SH-SY5Y (cell line): ENCODE data around the gene ACO2.

Experiments
- GATA2 ChIP-seq: IDR thresholded peaks from 2 replicates; pipeline ENCODE4 v1.6.1; 2011; ENCODE audit warnings: mild to moderate bottlenecking, low read depth, low read length
- GATA3 ChIP-seq: IDR thresholded peaks from 2 replicates; pipeline ENCODE4 v1.6.1; 2011; ENCODE audit warnings: low read depth, mild to moderate bottlenecking, low read length, moderate library complexity

Gene ACO2

DNA sequence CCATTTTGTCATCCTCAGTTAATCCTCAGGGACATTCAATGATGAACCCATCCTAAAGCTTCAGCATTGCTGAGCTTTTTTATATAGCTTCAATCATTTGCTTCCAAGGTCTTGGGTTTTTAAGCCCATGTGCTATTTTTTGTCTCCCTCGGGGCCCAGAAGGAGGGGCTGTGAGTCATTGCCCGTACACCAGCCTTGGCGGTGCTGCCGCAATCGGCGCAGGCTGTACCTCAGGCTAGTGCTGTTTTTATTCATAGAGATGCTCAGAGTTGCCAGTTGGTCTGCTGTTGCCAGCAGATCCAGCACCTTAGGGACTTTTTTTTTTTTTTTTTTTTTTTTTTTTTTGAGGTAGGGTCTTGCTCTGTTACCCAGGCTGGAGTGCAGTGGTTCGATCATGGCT lies 35.5 kb downstream of the ACO2 start:
- TF ChIP-seq GATA2, result no peak
- no peak for TF ChIP-seq GATA3

DNA sequence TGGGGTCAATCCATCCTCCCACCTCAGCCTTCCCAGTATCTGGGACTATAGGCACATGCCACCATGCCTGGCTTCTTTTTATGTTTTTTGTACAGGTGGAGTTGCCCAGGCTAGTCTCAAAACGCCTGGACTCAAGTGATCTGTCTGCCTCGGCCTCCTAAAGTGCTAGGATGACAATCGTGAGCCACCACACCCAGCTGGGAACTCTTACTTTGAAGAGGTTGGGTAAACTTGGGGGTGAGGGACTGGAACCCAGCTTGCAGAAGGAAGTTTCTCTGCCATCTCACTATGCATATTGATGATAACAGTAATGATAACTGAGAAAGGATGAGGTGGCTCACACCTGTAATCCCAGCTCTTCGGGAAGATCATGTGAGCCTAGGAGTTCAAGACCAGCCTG lies 35.9 kb downstream of the ACO2 start:
- TF ChIP-seq GATA2, result no peak
- TF ChIP-seq GATA3, result no peak

DNA sequence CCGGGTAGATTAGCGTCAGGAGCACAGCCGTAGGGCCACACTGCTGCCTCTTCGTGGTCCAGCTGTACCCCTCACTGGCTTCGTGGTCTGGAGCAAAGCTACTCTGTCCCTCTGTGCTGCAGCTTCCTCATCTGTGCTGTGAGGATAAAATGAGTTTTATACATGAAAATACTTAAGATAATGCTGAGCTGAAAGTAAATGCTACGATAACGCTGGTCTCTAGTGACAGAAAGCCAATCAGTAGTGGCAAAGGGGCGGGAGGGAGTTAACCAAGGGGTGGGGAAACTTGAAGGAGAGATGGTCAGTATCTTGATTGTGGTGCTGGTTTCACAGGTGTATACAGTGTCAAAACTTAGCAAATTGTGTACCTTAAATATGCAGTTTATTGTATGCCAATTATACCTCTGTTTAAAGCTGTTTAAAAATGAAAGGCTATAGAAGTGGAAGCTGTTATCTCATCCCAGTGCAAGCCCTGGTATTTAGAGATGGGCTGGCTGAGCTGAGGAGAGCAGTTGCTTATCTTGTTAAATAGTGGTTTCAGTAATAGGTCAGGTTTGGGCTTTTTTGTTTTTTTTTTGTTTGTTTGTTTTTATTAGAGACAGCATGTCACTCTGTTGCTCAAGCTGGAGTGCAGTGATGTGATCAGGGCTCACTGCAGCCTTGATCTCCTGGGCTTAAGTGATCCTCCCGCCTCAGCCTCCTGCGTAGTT lies 36.7 kb downstream of the ACO2 start:
- TF ChIP-seq GATA2, result no peak
- TF ChIP-seq GATA3, result no peak

GRCh38 chr22:41507330-41508063 lies 38.6 kb downstream of the ACO2 start:
- TF ChIP-seq GATA2, result no peak
- TF ChIP-seq GATA3, result no peak

DNA sequence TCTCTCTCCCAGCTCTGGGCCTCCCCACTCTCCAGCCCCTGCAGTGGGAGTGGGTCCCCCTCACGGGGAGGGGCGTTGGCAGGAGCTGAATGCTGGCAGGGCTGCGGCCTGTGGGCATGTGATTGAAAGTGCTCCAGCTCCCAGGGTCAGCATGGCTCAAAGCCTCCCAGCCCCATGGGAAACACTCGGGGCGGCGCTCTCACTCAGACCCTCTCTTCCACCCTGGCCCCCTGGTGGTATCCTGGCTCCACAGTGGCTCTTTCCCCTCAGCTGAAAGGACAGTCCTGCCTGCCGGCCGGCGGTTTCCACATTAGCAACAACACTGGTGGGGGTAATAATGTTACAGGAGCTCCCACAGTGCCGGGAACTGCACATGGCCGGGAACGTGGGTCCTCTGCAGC lies 39.9 kb downstream of the ACO2 start:
- no peak for TF ChIP-seq GATA2
- TF ChIP-seq GATA3, result no peak

DNA sequence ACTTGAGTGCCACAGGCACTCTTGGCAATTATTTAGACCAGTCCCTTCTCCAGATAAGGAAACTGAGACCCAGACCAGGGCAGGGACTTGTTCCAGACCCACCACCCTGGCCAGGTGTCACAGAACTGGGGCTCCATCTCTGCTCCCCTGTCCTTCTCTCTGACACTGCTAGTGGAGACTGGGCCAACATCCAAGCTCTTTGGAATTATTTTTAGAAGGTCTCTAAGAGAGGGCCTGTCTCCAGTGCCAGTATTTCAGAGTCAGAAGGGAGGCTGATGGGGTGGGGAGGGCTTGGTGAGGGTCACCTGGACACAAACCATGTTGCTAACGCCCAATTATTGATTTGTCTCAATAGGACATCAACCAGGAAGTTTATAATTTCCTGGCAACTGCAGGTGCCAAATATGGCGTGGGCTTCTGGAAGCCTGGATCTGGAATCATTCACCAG lies 42.6 kb downstream of the ACO2 start:
- TF ChIP-seq GATA3, result no peak
- TF ChIP-seq GATA2, result no peak

DNA sequence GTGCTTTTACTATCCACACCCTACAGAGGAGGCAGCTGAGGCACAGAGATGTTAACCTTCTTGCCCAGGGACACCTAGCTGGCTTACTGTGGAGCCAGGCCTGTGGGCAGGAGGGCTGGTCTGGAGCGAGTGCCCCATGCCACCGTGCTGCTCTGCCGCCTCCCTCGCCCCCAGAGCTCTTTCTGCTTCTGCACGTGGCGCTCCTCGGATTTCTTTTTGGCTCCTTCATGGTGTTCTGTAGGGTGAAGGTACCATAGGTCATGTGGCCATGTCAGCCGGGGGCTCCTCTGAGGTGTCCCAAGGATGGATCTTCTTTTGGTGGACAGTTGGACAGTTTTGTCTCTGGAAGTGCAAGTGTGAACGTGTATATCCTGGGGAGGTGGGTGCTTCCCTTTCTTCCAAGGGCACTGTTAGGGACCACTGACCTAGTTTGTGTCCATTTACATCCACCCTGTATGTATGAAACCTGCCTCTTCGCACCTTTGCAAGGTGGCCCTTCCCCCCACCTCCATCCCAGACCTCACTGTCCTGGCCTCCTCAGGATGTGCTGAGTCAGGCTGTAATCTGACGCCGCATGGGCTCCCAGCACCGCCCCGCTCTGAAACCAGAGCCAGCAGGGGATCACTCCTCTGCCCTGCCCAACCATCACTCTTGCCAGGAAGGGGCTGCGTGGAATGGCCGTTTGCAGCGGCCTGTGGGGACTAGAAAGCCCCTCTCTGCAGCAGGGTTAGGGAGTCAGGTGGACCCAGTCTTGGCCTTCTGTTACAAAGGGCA lies 43.7 kb downstream of the ACO2 start:
- TF ChIP-seq GATA3 (no peak), GATA2 (no peak)

DNA sequence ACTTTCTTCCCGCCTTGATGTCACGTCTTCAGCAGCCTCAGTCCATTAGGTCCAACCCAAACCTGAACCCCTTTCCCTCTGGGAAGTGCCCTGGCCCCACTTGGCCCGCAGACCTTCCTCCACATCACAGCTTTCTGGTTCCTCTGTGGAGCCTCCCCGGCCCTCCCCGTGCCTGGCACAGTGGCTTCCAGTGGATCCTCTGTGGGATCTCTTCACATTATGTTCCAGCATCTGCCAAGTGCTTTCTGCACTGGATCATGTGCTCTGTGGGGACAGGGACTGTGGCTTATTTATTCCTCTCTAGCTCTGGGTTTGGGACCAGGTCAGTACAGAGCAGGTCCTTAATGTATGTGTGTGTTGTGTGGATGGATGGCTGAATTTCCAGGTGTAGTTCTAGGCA lies 44.5 kb downstream of the ACO2 start:
- TF ChIP-seq GATA2 (no peak), GATA3 (no peak)

GRCh38 chr22:41516462-41516861 lies 47.5 kb downstream of the ACO2 start:
- TF ChIP-seq GATA2, result no peak
- no peak for TF ChIP-seq GATA3

DNA sequence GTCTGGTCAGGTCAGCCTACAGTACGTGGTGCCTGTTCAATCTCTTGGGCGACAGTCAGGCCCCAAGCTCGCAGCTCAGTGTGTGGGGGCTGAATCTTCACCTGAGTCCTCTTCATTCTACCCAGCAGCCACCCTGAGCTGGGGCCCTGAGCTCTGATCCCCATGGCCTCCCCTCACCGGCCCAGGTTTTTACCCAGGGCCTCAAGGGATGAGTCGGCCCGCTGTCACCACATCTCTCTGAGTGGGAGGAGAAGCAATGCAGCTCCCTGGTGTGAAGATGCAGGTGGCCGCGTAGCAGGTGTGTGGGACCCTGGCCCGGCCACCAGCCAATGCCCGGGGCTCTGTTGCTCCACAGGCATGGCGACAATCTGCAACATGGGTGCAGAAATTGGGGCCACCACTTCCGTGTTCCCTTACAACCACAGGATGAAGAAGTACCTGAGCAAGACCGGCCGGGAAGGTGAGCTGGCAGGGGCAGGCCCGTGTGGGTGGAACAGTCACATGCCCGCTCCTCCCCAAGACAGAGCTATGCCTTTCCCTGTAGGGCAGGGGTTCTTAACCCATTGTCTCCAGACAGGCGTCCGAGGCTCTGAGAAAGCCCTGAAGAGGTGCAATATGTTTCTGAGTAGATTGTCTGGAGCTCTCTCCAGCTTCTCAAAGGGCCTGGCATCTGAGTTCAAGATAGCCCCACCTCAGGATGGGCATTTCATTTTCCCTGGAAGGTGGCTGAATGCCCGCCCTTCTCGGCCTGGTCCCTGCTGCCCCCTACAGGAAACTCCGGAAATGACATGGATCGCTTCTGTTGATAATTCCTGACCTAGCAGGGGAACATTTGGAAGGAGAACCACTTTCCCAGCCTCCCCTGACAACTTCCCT lies 48.5 kb downstream of the ACO2 start:
- TF ChIP-seq GATA3 (no peak), GATA2 (no peak)

DNA sequence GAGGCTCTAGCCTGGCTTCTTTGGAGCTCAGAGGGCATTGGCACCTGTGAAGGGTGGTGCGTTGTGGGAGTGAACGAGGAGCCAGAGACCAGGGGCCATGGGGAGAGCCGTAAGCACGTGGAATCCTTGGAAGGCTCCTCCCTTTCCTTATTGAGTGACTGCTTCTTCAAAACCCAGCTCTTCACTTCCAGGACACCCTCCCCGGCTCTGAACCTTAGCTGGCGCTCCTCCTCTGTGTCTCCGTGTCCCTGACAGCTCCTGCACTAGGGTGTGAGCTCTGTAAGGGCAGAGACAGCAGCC lies 49.1 kb downstream of the ACO2 start:
- TF ChIP-seq GATA2, result no peak
- TF ChIP-seq GATA3, result no peak

- TF ChIP-seq GATA2 (no peak), GATA3 (no peak)
Observed at GRCh38 chr22:41521126-41521525, 52.2 kb downstream of the ACO2 start.

DNA sequence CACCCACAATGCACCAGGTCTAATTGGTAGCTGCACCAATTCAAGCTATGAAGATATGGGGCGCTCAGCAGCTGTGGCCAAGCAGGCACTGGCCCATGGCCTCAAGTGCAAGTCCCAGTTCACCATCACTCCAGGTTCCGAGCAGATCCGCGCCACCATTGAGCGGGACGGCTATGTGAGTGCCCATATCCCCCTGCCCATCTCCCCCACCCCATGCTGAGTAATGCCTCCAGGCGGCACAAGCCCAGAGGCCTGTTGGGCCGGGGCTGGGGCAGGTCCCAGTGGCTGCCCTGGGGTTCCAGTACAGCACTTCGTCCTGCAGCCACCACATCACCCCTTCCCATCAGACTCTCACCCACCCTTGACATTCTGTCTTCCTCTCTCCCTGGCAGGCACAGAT lies 53.9 kb downstream of the ACO2 start:
- no peak for TF ChIP-seq GATA3
- TF ChIP-seq GATA2, result no peak
